GM23338 (cell line): Measurements from ENCODE around the gene SUGCT. TPM values are rescaled to one million over a fixed set of nuclear protein-coding genes. Genes with fewer than 3 reads are reported as not detected.

Source experiments
- ATAC-seq: fragments of 200-7000 bp; cut with Tn5 transposase; 3 replicates; pipeline ENCODE4 v1.9.1; 2020
- DNase-seq: peaks from one replicate; pipeline ENCODE4 v3.0.0-alpha.2; 2015; ENCODE audit warnings: low spot score
- H2AFZ ChIP-seq: fragments of 200-600 bp; sonication (generic); 2 replicates; pipeline ENCODE4 v1.8.0; 2016; ENCODE audit warnings: antibody characterized with exemption, mild to moderate bottlenecking, moderate library complexity
- H3F3A ChIP-seq: fragments of 200-600 bp; sonication (generic); replicated peaks from 2 replicates; pipeline ENCODE4 v1.8.0; 2017; ENCODE audit warnings: antibody characterized with exemption, mixed run types, low read depth
- H3K27ac ChIP-seq: fragments of 200-600 bp; sonication (generic); 2 replicates; pipeline ENCODE4 v1.6.1; 2016; ENCODE audit warnings: low read depth
- H3K27me3 ChIP-seq: fragments of 200-600 bp; sonication (generic); 2 replicates; pipeline ENCODE4 v1.8.0; 2016; ENCODE audit warnings: mild to moderate bottlenecking, mixed run types, moderate library complexity; ENCODE audit not compliant: insufficient read depth
- H3K36me3 ChIP-seq: fragments of 200-600 bp; sonication (generic); 2 replicates; pipeline ENCODE4 v1.8.0; 2016; ENCODE audit warnings: mild to moderate bottlenecking; ENCODE audit not compliant: insufficient read depth
- H3K4me1 ChIP-seq: fragments of 200-600 bp; sonication (generic); 2 replicates; pipeline ENCODE4 v1.8.0; 2016; ENCODE audit warnings: mild to moderate bottlenecking, moderate library complexity; ENCODE audit not compliant: insufficient read depth
- H3K4me2 ChIP-seq: fragments of 200-600 bp; sonication (generic); 2 replicates; pipeline ENCODE4 v1.7.1; 2017; ENCODE audit warnings: mixed run types
- H3K4me3 ChIP-seq: fragments of 200-600 bp; sonication (generic); 2 replicates; pipeline ENCODE4 v1.6.1; 2016; ENCODE audit warnings: mixed run types
- H3K79me2 ChIP-seq: fragments of 200-600 bp; sonication (generic); replicated peaks from 2 replicates; pipeline ENCODE4 v1.8.0; 2017; ENCODE audit warnings: mild to moderate bottlenecking; ENCODE audit not compliant: insufficient read depth
- H3K9me2 ChIP-seq: fragments of 200-600 bp; sonication (generic); 2 replicates; pipeline ENCODE4 v1.8.0; 2017; ENCODE audit not compliant: insufficient read depth
- H4K20me1 ChIP-seq: fragments of 200-600 bp; sonication (generic); replicated peaks from 2 replicates; pipeline ENCODE4 v1.8.0; 2017; ENCODE audit warnings: mild to moderate bottlenecking; ENCODE audit not compliant: insufficient read depth
- H3K27ac Mint-ChIP-seq: 2 replicates; pipeline ENCODE4 v1.8.0; 2020; ENCODE audit warnings: inconsistent platforms, mild to moderate bottlenecking, moderate library complexity, mixed read lengths
- H3K27me3 Mint-ChIP-seq: 3 replicates; pipeline ENCODE4 v1.8.0; 2022; ENCODE audit warnings: low read depth, mild to moderate bottlenecking, moderate library complexity, mixed read lengths, inconsistent platforms; ENCODE audit not compliant: insufficient read depth, poor library complexity
- H3K36me3 Mint-ChIP-seq: 3 replicates; pipeline ENCODE4 v1.8.0; 2021; ENCODE audit warnings: low read depth, mild to moderate bottlenecking, inconsistent platforms, moderate library complexity, mixed read lengths
- H3K4me1 Mint-ChIP-seq: 3 replicates; pipeline ENCODE4 v1.8.0; 2020; ENCODE audit warnings: mild to moderate bottlenecking, inconsistent platforms, mixed read lengths
- H3K4me3 Mint-ChIP-seq: 3 replicates; pipeline ENCODE4 v1.8.0; 2021; ENCODE audit warnings: moderate library complexity, mild to moderate bottlenecking, inconsistent platforms, mixed read lengths
- H3K9me3 Mint-ChIP-seq: 3 replicates; pipeline ENCODE4 v1.8.0; 2020; ENCODE audit warnings: moderate library complexity, mild to moderate bottlenecking, inconsistent platforms, mixed read lengths
- CREB1 ChIP-seq: fragments of 250-450 bp; sonication (Bioruptor Pico); IDR thresholded peaks from 2 replicates; pipeline ENCODE4 v1.5.0; 2020; ENCODE audit warnings: low read depth, mild to moderate bottlenecking, moderate library complexity
- CTCF ChIP-seq, 2 experiments: fragments of 200-600 bp in 1 of 2; sonication (generic) in 1 of 2; conservative IDR thresholded peaks; 2 replicates each; pipeline versions ENCODE4 v1.5.1 to v1.6.1; 2016 to 2017; ENCODE audit warnings: antibody characterized with exemption in 2 of 2, low read depth in 2 of 2, mild to moderate bottlenecking in 2 of 2, moderate library complexity in 1 of 2
- EZH2 ChIP-seq: fragments of 200-600 bp; sonication (generic); IDR thresholded peaks from one replicate; pipeline ENCODE4 v1.8.0; 2017; ENCODE audit warnings: antibody characterized with exemption, mild to moderate bottlenecking, low read depth; ENCODE audit not compliant: unreplicated experiment
- EZH2phosphoT487 ChIP-seq: fragments of 200-600 bp; sonication (generic); IDR thresholded peaks from one replicate; pipeline ENCODE4 v1.8.1; 2018; ENCODE audit warnings: antibody characterized with exemption; ENCODE audit not compliant: unreplicated experiment
- JUNB ChIP-seq: IDR thresholded peaks from one replicate; pipeline ENCODE4 v1.6.1; 2016; ENCODE audit warnings: antibody characterized with exemption; ENCODE audit not compliant: unreplicated experiment
- NANOG ChIP-seq: IDR thresholded peaks from 2 replicates; pipeline ENCODE4 v1.6.1; 2016; ENCODE audit warnings: antibody characterized with exemption, borderline replicate concordance
- POLR2AphosphoS5 ChIP-seq: IDR thresholded peaks from 2 replicates; pipeline ENCODE4 v1.6.1; 2016; ENCODE audit warnings: antibody characterized with exemption, low read depth
- STAT1 ChIP-seq: IDR thresholded peaks from one replicate; pipeline ENCODE4 v1.6.1; 2016; ENCODE audit warnings: antibody characterized with exemption; ENCODE audit not compliant: unreplicated experiment
- ZNF114 ChIP-seq: fragments of 250-450 bp; sonication (Bioruptor Pico); IDR thresholded peaks from 2 replicates; pipeline ENCODE4 v1.5.0; 2020; ENCODE audit warnings: mild to moderate bottlenecking, moderate library complexity
- ZNF331 ChIP-seq: fragments of 250-450 bp; sonication (Bioruptor Pico); IDR thresholded peaks from 2 replicates; pipeline ENCODE4 v1.5.0; 2020; ENCODE audit warnings: low read depth, mild to moderate bottlenecking, moderate library complexity
- polyA plus RNA-seq: library from polyadenylated mRNA; unstranded; fragments of >200 nt; fragmentation: Nextera tagmentation; extraction: Ambion mirVana; gene quantifications from 2 replicates; pipeline ENCODE4 v1.2.1, GENCODE V29; 2016
- total RNA-seq: library from RNA; depleted of rRNA; stranded (reverse); fragments of >200 nt; shearing (Covaris generic); gene quantifications from 2 replicates; pipeline ENCODE4 v1.2.3, GENCODE V29; 2014
- TF ChIP-seq, protein P1 (sequence below): IDR thresholded peaks from one replicate; pipeline ENCODE4 v1.6.1; 2018; ENCODE audit warnings: antibody characterized with exemption; ENCODE audit not compliant: unreplicated experiment
- TF ChIP-seq, protein P2 (sequence below): IDR thresholded peaks from 2 replicates; pipeline ENCODE4 v1.6.1; 2016; ENCODE audit warnings: antibody characterized with exemption
- TF ChIP-seq, protein P3 (sequence below): fragments of 250-450 bp; sonication (Bioruptor Pico); IDR thresholded peaks from 2 replicates; pipeline ENCODE4 v1.5.0; 2020; ENCODE audit warnings: mild to moderate bottlenecking, moderate library complexity

Gene SUGCT
- total and polyA plus RNA-seq, 2 experiments from 2014 or later, result 4.2 to 5.6 TPM

- Histone ChIP-seq H3K4me2 (no peak overlapping the region), H2AFZ (no peak overlapping the region), H3K27me3 (no peaks in the 10 kb centered on the region), H3K27ac (no peak overlapping the region), H4K20me1 (no peaks in the 10 kb centered on the region), H3K79me2 (no peaks in the 10 kb centered on the region), H3K4me3 (no peak overlapping the region), H3K36me3 (no peaks in the 10 kb centered on the region), H3F3A (no peaks in the 10 kb centered on the region), H3K4me1 (no peaks in the 10 kb centered on the region), H3K9me2 (no peaks in the 10 kb centered on the region)
- H3K4me1 Mint-ChIP-seq, result peaks cover 6% of the 10 kb centered on the region; the same call in 2 of the 3 replicates
- no peaks in the 10 kb centered on the region for H3K36me3 Mint-ChIP-seq
- no peak overlapping the region for H3K27ac Mint-ChIP-seq
- ATAC-seq (no peak), DNase-seq (no peak)
- no peaks in the 10 kb centered on the region for H3K27me3 Mint-ChIP-seq
- no peak overlapping the region for H3K4me3 Mint-ChIP-seq
- H3K9me3 Mint-ChIP-seq, result no peaks in the 10 kb centered on the region
- TF ChIP-seq CREB1 (CRISPR knock-in tag) (no peak), ZNF331 (CRISPR knock-in tag) (no peak), EZH2phosphoT487 (no peak), STAT1 (no peak), NANOG (no peak), JUNB (no peak), POLR2AphosphoS5 (no peak), EZH2 (no peak), ZNF114 (no peak), CTCF (conservative IDR thresholded peaks at IDR 0.05; ENCODE audit: low read depth in 2 of 2) (no peak)
- TF ChIP-seq, protein P1, sequence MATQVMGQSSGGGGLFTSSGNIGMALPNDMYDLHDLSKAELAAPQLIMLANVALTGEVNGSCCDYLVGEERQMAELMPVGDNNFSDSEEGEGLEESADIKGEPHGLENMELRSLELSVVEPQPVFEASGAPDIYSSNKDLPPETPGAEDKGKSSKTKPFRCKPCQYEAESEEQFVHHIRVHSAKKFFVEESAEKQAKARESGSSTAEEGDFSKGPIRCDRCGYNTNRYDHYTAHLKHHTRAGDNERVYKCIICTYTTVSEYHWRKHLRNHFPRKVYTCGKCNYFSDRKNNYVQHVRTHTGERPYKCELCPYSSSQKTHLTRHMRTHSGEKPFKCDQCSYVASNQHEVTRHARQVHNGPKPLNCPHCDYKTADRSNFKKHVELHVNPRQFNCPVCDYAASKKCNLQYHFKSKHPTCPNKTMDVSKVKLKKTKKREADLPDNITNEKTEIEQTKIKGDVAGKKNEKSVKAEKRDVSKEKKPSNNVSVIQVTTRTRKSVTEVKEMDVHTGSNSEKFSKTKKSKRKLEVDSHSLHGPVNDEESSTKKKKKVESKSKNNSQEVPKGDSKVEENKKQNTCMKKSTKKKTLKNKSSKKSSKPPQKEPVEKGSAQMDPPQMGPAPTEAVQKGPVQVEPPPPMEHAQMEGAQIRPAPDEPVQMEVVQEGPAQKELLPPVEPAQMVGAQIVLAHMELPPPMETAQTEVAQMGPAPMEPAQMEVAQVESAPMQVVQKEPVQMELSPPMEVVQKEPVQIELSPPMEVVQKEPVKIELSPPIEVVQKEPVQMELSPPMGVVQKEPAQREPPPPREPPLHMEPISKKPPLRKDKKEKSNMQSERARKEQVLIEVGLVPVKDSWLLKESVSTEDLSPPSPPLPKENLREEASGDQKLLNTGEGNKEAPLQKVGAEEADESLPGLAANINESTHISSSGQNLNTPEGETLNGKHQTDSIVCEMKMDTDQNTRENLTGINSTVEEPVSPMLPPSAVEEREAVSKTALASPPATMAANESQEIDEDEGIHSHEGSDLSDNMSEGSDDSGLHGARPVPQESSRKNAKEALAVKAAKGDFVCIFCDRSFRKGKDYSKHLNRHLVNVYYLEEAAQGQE, result no peak
- TF ChIP-seq, protein P2, sequence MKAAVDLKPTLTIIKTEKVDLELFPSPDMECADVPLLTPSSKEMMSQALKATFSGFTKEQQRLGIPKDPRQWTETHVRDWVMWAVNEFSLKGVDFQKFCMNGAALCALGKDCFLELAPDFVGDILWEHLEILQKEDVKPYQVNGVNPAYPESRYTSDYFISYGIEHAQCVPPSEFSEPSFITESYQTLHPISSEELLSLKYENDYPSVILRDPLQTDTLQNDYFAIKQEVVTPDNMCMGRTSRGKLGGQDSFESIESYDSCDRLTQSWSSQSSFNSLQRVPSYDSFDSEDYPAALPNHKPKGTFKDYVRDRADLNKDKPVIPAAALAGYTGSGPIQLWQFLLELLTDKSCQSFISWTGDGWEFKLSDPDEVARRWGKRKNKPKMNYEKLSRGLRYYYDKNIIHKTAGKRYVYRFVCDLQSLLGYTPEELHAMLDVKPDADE, result no peak
- TF ChIP-seq, protein P3, sequence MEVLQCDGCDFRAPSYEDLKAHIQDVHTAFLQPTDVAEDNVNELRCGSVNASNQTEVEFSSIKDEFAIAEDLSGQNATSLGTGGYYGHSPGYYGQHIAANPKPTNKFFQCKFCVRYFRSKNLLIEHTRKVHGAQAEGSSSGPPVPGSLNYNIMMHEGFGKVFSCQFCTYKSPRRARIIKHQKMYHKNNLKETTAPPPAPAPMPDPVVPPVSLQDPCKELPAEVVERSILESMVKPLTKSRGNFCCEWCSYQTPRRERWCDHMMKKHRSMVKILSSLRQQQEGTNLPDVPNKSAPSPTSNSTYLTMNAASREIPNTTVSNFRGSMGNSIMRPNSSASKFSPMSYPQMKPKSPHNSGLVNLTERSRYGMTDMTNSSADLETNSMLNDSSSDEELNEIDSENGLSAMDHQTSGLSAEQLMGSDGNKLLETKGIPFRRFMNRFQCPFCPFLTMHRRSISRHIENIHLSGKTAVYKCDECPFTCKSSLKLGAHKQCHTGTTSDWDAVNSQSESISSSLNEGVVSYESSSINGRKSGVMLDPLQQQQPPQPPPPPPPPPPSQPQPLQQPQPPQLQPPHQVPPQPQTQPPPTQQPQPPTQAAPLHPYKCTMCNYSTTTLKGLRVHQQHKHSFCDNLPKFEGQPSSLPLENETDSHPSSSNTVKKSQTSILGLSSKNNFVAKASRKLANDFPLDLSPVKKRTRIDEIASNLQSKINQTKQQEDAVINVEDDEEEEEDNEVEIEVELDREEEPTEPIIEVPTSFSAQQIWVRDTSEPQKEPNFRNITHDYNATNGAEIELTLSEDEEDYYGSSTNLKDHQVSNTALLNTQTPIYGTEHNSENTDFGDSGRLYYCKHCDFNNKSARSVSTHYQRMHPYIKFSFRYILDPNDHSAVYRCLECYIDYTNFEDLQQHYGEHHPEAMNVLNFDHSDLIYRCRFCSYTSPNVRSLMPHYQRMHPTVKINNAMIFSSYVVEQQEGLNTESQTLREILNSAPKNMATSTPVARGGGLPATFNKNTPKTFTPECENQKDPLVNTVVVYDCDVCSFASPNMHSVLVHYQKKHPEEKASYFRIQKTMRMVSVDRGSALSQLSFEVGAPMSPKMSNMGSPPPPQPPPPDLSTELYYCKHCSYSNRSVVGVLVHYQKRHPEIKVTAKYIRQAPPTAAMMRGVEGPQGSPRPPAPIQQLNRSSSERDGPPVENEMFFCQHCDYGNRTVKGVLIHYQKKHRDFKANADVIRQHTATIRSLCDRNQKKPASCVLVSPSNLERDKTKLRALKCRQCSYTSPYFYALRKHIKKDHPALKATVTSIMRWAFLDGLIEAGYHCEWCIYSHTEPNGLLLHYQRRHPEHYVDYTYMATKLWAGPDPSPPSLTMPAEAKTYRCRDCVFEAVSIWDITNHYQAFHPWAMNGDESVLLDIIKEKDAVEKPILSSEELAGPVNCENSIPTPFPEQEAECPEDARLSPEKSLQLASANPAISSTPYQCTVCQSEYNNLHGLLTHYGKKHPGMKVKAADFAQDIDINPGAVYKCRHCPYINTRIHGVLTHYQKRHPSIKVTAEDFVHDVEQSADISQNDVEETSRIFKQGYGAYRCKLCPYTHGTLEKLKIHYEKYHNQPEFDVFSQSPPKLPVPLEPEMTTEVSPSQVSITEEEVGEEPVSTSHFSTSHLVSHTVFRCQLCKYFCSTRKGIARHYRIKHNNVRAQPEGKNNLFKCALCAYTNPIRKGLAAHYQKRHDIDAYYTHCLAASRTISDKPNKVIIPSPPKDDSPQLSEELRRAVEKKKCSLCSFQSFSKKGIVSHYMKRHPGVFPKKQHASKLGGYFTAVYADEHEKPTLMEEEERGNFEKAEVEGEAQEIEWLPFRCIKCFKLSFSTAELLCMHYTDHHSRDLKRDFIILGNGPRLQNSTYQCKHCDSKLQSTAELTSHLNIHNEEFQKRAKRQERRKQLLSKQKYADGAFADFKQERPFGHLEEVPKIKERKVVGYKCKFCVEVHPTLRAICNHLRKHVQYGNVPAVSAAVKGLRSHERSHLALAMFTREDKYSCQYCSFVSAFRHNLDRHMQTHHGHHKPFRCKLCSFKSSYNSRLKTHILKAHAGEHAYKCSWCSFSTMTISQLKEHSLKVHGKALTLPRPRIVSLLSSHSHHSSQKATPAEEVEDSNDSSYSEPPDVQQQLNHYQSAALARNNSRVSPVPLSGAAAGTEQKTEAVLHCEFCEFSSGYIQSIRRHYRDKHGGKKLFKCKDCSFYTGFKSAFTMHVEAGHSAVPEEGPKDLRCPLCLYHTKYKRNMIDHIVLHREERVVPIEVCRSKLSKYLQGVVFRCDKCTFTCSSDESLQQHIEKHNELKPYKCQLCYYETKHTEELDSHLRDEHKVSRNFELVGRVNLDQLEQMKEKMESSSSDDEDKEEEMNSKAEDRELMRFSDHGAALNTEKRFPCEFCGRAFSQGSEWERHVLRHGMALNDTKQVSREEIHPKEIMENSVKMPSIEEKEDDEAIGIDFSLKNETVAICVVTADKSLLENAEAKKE (CRISPR knock-in tag), result no peak
Observed at GRCh38 chr7:40544871-40545303, 410.1 kb downstream of the SUGCT start.
